Panc1 (cell line): ENCODE data around the gene NUP54. TPM values are rescaled to one million over a fixed set of nuclear protein-coding genes. Genes with fewer than 3 reads are reported as not detected.

Experiments
- ATAC-seq: fragments of 200-7000 bp; cut with Tn5 transposase; 2 replicates; pipeline ENCODE4 v1.9.1; 2020; ENCODE audit warnings: mild to moderate bottlenecking, moderate library complexity
- BruUV-seq: library from RNA; stranded (reverse); fragments of 400-500 nt; replicated peaks from 2 replicates; lab custom pipeline; 2021; lab: Mats Ljungman, UMichigan
- CTCF ChIA-PET: fragments of 300-600 bp; sonication (Branson Sonifier 250); formaldehyde crosslinking; loops from one replicate; lab custom pipeline; 2022; ENCODE audit warnings: antibody characterized with exemption; lab: Charles Lee
- POLR2A ChIA-PET: fragments of 300-600 bp; sonication (Branson Sonifier 250); formaldehyde crosslinking; loops from one replicate; lab custom pipeline; 2022; ENCODE audit warnings: antibody characterized with exemption; lab: Charles Lee
- DNase-seq: peaks from one replicate; pipeline ENCODE4 v3.0.0-alpha.2; 2010; ENCODE audit warnings: low read depth, low spot score
- H3K27ac ChIP-seq: 2 replicates; pipeline ENCODE4 v1.5.1; 2011; ENCODE audit warnings: mild to moderate bottlenecking, low read length, inconsistent platforms
- H3K27me3 ChIP-seq: fragments of 200-500 bp; sonication (Bioruptor generic); 2 replicates; pipeline ENCODE4 v1.6.0; 2014; ENCODE audit warnings: low read length, inconsistent platforms; ENCODE audit not compliant: control insufficient read depth, insufficient read depth
- H3K36me3 ChIP-seq: fragments of 200-500 bp; sonication (Bioruptor generic); 2 replicates; pipeline ENCODE4 v1.5.1; 2014; ENCODE audit warnings: inconsistent platforms, mild to moderate bottlenecking, low read length, moderate library complexity; ENCODE audit not compliant: control insufficient read depth, insufficient read depth
- H3K4me1 ChIP-seq: 2 replicates; pipeline ENCODE4 v1.5.1; 2011; ENCODE audit warnings: inconsistent platforms, mild to moderate bottlenecking, low read length, moderate library complexity; ENCODE audit not compliant: control insufficient read depth, insufficient read depth
- H3K4me3 ChIP-seq, 2 experiments: 2 replicates each; pipeline ENCODE4 v1.5.1; 2011 to 2012; ENCODE audit warnings: low read depth in 2 of 2, low read length in 2 of 2, mild to moderate bottlenecking in 2 of 2, inconsistent platforms in 1 of 2, moderate library complexity in 1 of 2
- H3K9me3 ChIP-seq: fragments of 200-500 bp; sonication (Bioruptor generic); 2 replicates; pipeline ENCODE4 v1.5.1; 2014; ENCODE audit warnings: low read depth, mild to moderate bottlenecking, inconsistent platforms, low read length, moderate library complexity; ENCODE audit not compliant: control insufficient read depth, insufficient read depth
- POLR2AphosphoS5 ChIP-seq: IDR thresholded peaks from 2 replicates; pipeline ENCODE4 v1.6.1; 2012; ENCODE audit warnings: mild to moderate bottlenecking, low read depth, low read length, moderate library complexity
- REST ChIP-seq, 2 experiments: IDR thresholded peaks; 2 replicates each; pipeline ENCODE4 v1.6.1; 2011 to 2012; ENCODE audit warnings: low read depth in 2 of 2, control low read depth in 1 of 2, low read length in 1 of 2, mild to moderate bottlenecking in 1 of 2, moderate library complexity in 1 of 2; ENCODE audit not compliant: insufficient read depth in 1 of 2
- SIN3A ChIP-seq: IDR thresholded peaks from 2 replicates; pipeline ENCODE4 v1.6.1; 2012; ENCODE audit warnings: low read depth, mild to moderate bottlenecking, low read length, moderate library complexity, borderline replicate concordance; ENCODE audit not compliant: insufficient read depth
- TCF7L2 ChIP-seq: IDR thresholded peaks from 2 replicates; pipeline ENCODE4 v1.6.1; 2011; ENCODE audit warnings: mild to moderate bottlenecking, low read depth, low read length, inconsistent platforms
- in situ Hi-C: cut with HindIII; loops from 2 replicates; pipeline ENCODE4 v1.10.0; 2016; ENCODE audit warnings: low sequenced_read_pairs, low pct_unique_long_range_greater_than_20kb
- intact Hi-C: fragments of 100-400 bp; cut with micrococcal nuclease; formaldehyde crosslinking; loops from one replicate; pipeline ENCODE4 v1.10.0; 2022; ENCODE audit not compliant: unreplicated experiment
- total RNA-seq: library from RNA; stranded (reverse); gene quantifications from one replicate; pipeline ENCODE4 v1.2.1, GENCODE V29; 2021; ENCODE audit not compliant: unreplicated experiment
- TF ChIP-seq, protein P1 (sequence below): fragments of 450-650 bp; IDR thresholded peaks from 2 replicates; pipeline ENCODE4 v1.5.1; 2017; ENCODE audit warnings: mild to moderate bottlenecking

Gene NUP54
- total RNA-seq, 1 experiment from 2014 or later = 32.1 TPM

DNA sequence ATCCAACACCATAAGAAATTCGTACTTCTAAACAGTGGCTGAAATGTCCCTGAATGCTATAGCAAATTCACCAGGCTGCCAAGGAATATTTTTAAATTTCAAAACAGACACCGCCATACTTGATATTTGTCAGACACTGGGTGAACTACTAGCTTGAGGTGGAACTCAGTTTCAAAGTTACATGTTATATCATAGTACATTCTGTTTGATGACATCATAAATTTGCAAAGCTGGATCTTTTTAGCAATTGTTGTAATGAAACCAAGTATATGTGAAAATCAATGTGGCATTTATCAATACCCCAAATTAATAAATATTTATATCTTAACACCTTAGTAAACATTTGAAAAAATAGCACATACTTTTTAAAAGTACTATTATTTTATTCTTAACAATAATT, 59.5 kb downstream of the NUP54 start:
- in situ Hi-C loops = no loop called here
- ChIA-PET CTCF (no interaction called here), POLR2A (no interaction called here)
- TF ChIP-seq, protein P1, sequence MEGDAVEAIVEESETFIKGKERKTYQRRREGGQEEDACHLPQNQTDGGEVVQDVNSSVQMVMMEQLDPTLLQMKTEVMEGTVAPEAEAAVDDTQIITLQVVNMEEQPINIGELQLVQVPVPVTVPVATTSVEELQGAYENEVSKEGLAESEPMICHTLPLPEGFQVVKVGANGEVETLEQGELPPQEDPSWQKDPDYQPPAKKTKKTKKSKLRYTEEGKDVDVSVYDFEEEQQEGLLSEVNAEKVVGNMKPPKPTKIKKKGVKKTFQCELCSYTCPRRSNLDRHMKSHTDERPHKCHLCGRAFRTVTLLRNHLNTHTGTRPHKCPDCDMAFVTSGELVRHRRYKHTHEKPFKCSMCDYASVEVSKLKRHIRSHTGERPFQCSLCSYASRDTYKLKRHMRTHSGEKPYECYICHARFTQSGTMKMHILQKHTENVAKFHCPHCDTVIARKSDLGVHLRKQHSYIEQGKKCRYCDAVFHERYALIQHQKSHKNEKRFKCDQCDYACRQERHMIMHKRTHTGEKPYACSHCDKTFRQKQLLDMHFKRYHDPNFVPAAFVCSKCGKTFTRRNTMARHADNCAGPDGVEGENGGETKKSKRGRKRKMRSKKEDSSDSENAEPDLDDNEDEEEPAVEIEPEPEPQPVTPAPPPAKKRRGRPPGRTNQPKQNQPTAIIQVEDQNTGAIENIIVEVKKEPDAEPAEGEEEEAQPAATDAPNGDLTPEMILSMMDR = no peak
- TF ChIP-seq REST (IDR thresholded peaks at IDR 0.05; ENCODE audit: insufficient read depth in 1 of 2, low read depth in 2 of 2, low read length in 1 of 2) (no peak), TCF7L2 (no peak), POLR2AphosphoS5 (no peak), SIN3A (no peak)
- ATAC-seq = no peak
- no peaks in the 10 kb centered on the region for H3K4me1 ChIP-seq
- no peaks in the 10 kb centered on the region for H3K9me3 ChIP-seq
- H3K27me3 ChIP-seq = no peaks in the 10 kb centered on the region; the same call in 1 of the 2 replicates
- intact Hi-C loops = no loop called here
- no TSS peak for BruUV-seq
- H3K36me3 ChIP-seq = no peaks in the 10 kb centered on the region
- no peak overlapping the region for H3K4me3 ChIP-seq
- DNase-seq = no peak
- no peak overlapping the region for H3K27ac ChIP-seq

- no peaks in the 10 kb centered on the region for H3K9me3 ChIP-seq
- ChIA-PET CTCF (interaction anchor here (0.5 to 1.0 kb wide), 3 partner anchors 91 to 236 kb away, joined by 3 to 8 read pairs (median 7); no protein-coding TSS in a partner anchor), POLR2A (no interaction called here)
- no peaks in the 10 kb centered on the region for H3K4me1 ChIP-seq
- intact Hi-C loops (no loop called here), in situ Hi-C loops (no loop called here)
- no peaks in the 10 kb centered on the region; the same call in 1 of the 2 replicates for H3K27me3 ChIP-seq
- no TSS peak for BruUV-seq
- TF ChIP-seq, protein P1 = peak; percentile 74
- TF ChIP-seq REST (IDR thresholded peaks at IDR 0.05; ENCODE audit: insufficient read depth in 1 of 2, low read depth in 2 of 2, low read length in 1 of 2) = no peak
- no peak overlapping the region for H3K27ac ChIP-seq
- ATAC-seq (peak; percentile 95), DNase-seq (peak; percentile 8)
- H3K36me3 ChIP-seq = no peaks in the 10 kb centered on the region
- H3K4me3 ChIP-seq = no peak overlapping the region
Measured at GRCh38 chr4:76087007-76087769, 61.0 kb downstream of the NUP54 start.
